ENCODE results near the gene PRKRA.

Gene PRKRA

DNA sequence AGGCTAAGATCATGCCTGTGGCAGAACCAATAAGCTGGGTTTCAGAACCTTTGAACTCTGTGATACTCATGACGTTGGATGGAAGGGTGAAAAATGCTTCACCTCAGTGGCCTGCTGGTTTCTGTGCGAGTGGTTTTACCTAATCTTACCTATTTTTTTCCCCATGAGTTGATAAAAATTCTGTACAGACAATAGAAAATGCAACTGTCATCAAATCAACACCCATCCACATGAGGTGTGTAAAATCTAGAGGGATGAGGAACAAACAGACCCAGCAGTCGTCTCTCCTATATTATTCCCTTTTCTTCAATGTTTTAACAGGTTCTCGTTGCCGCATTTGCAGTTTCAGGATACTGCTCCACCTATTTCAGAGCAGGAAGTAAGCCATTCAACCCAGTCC is 67.3 kb downstream of the PRKRA start:
- no peak for DNase-seq (ENCODE audit: low read depth)
- TF ChIP-seq, protein P1, sequence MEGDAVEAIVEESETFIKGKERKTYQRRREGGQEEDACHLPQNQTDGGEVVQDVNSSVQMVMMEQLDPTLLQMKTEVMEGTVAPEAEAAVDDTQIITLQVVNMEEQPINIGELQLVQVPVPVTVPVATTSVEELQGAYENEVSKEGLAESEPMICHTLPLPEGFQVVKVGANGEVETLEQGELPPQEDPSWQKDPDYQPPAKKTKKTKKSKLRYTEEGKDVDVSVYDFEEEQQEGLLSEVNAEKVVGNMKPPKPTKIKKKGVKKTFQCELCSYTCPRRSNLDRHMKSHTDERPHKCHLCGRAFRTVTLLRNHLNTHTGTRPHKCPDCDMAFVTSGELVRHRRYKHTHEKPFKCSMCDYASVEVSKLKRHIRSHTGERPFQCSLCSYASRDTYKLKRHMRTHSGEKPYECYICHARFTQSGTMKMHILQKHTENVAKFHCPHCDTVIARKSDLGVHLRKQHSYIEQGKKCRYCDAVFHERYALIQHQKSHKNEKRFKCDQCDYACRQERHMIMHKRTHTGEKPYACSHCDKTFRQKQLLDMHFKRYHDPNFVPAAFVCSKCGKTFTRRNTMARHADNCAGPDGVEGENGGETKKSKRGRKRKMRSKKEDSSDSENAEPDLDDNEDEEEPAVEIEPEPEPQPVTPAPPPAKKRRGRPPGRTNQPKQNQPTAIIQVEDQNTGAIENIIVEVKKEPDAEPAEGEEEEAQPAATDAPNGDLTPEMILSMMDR (IDR thresholded peaks at IDR 0.05; ENCODE audit: insufficient read depth, low read depth, low read length, missing control alignments), result no peak
- H3K4me3 ChIP-seq (ENCODE audit: low read length), result no peak overlapping the region

Measured in epithelial cell of esophagus (primary cell).